ENCODE results near the gene NIF3L1. TPM values are rescaled to one million over a fixed set of nuclear protein-coding genes. Genes with fewer than 3 reads are reported as not detected.

The NIF3L1 gene
- total RNA-seq, 1 donor from 2014 or later = 33.4 TPM

Other genes with a start within 250 kb of the NIF3L1 start
- 489 and 490 TPM in 2 replicates for gene BZW1, start 77.5 kb upstream of the NIF3L1 start, total RNA-seq
- gene CLK1, start 24.7 kb upstream of the NIF3L1 start, total RNA-seq = 99.3 and 100 TPM in 2 replicates
- 52.6 and 52.8 TPM in 2 replicates for gene PPIL3, start 294 bp upstream of the NIF3L1 start, total RNA-seq
- 64.2 and 66.5 TPM in 2 replicates for gene ORC2, start 74.3 kb downstream of the NIF3L1 start, total RNA-seq
- gene HYCC2, start 182.3 kb downstream of the NIF3L1 start, total RNA-seq = 24.4 and 26.2 TPM in 2 replicates
- 112 and 113 TPM in 2 replicates for gene NDUFB3, start 182.6 kb downstream of the NIF3L1 start, total RNA-seq
- gene CFLAR, start 226.8 kb downstream of the NIF3L1 start, total RNA-seq = 402 and 415 TPM in 2 replicates

Data from activated CD4-positive, alpha-beta T cell treated with anti-CD3 and anti-CD28 coated beads, Interleukin-2, amount 10 ng/mL, durations not matched to agents 24 days and 14 days (primary cell).